Measurements from ENCODE around the gene IRF9. TPM values are rescaled to one million over a fixed set of nuclear protein-coding genes. Genes with fewer than 3 reads are reported as not detected.

The IRF9 gene
- total RNA-seq, 2 donors from 2014 or later = 106 to 190 TPM

- Mint-ChIP-seq H3K9me3 (no peaks in the 10 kb centered on the region), H3K4me1 (peaks cover 3% of the 10 kb centered on the region), H3K27ac (no peak overlapping the region), H3K36me3 (ENCODE audit: low read depth) (peaks cover 25% of the 10 kb centered on the region), H3K4me3 (no peak overlapping the region), H3K27me3 (no peaks in the 10 kb centered on the region)
- ATAC-seq (replicated peaks) = no peak
These were observed 34.1 kb upstream of the IRF9 start for GRCh38 chr14:24126939-24127338.

GRCh38 chr14:24127673-24128072, 33.4 kb upstream of the IRF9 start:
- no peaks in the 10 kb centered on the region for H3K9me3 Mint-ChIP-seq
- H3K36me3 Mint-ChIP-seq (ENCODE audit: low read depth) = peaks cover 17% of the 10 kb centered on the region
- no peak for ATAC-seq (replicated peaks)
- H3K27ac Mint-ChIP-seq = no peak overlapping the region
- H3K27me3 Mint-ChIP-seq = no peaks in the 10 kb centered on the region
- H3K4me3 Mint-ChIP-seq = no peak overlapping the region
- peaks cover 7% of the 10 kb centered on the region for H3K4me1 Mint-ChIP-seq

- H3K27ac Mint-ChIP-seq = no peak overlapping the region
- no peaks in the 10 kb centered on the region for H3K9me3 Mint-ChIP-seq
- H3K4me3 Mint-ChIP-seq = no peak overlapping the region
- H3K4me1 Mint-ChIP-seq = peaks cover 13% of the 10 kb centered on the region
- H3K27me3 Mint-ChIP-seq = no peaks in the 10 kb centered on the region
- ATAC-seq (replicated peaks) = no peak
- H3K36me3 Mint-ChIP-seq (ENCODE audit: low read depth) = no peaks in the 10 kb centered on the region
These were observed 31.6 kb upstream of the IRF9 start for GRCh38 chr14:24129410-24129998.

GRCh38 chr14:24130380-24130716, 30.7 kb upstream of the IRF9 start, which contains the start of gene FITM1:
TSS of gene FITM1 (plus strand) at chr14:24130659. CDS start at chr14:24131564, 905 bp downstream.
- peak within 1 kb of the TSS; percentile 50 for H3K27ac Mint-ChIP-seq
- H3K4me3 Mint-ChIP-seq = no peak within 1 kb of the TSS
- no peak for ATAC-seq (replicated peaks)
- no peaks in the 10 kb centered on the region for H3K36me3 Mint-ChIP-seq (ENCODE audit: low read depth)
- no peaks in the 10 kb centered on the region for H3K9me3 Mint-ChIP-seq
- no peaks in the 10 kb centered on the region for H3K27me3 Mint-ChIP-seq
- peaks cover 17% of the 10 kb centered on the region for H3K4me1 Mint-ChIP-seq

- H3K4me3 Mint-ChIP-seq = no peak overlapping the region
- no peak for ATAC-seq (replicated peaks)
- peak overlapping the region; percentile 50 for H3K27ac Mint-ChIP-seq
- H3K36me3 Mint-ChIP-seq (ENCODE audit: low read depth) = no peaks in the 10 kb centered on the region
- H3K27me3 Mint-ChIP-seq = no peaks in the 10 kb centered on the region
- H3K9me3 Mint-ChIP-seq = no peaks in the 10 kb centered on the region
- H3K4me1 Mint-ChIP-seq = peaks cover 20% of the 10 kb centered on the region
These were observed 30.1 kb upstream of the IRF9 start for GRCh38 chr14:24130717-24131548.

- Mint-ChIP-seq H3K27me3 (no peaks in the 10 kb centered on the region), H3K27ac (peak overlapping the region; percentile 83), H3K36me3 (ENCODE audit: low read depth) (peaks cover 2% of the 10 kb centered on the region), H3K4me3 (peak overlapping the region; percentile 60), H3K9me3 (no peaks in the 10 kb centered on the region), H3K4me1 (peaks cover 20% of the 10 kb centered on the region)
- ATAC-seq (replicated peaks) = no peak
These were observed 29.5 kb upstream of the IRF9 start for GRCh38 chr14:24131549-24131966.

GRCh38 chr14:24132061-24132685, 28.9 kb upstream of the IRF9 start:
- no peak for ATAC-seq (replicated peaks)
- Mint-ChIP-seq H3K4me3 (peak overlapping the region; percentile 60), H3K27me3 (no peaks in the 10 kb centered on the region), H3K36me3 (ENCODE audit: low read depth) (peaks cover 8% of the 10 kb centered on the region), H3K4me1 (peaks cover 26% of the 10 kb centered on the region), H3K27ac (peak overlapping the region; percentile 83), H3K9me3 (no peaks in the 10 kb centered on the region)

- Mint-ChIP-seq H3K27me3 (no peaks in the 10 kb centered on the region), H3K4me3 (peak overlapping the region; percentile 60), H3K36me3 (ENCODE audit: low read depth) (peaks cover 16% of the 10 kb centered on the region), H3K4me1 (peaks cover 28% of the 10 kb centered on the region), H3K27ac (peak overlapping the region; percentile 83), H3K9me3 (no peaks in the 10 kb centered on the region)
- ATAC-seq (replicated peaks) = no peak
These were observed 28.1 kb upstream of the IRF9 start for GRCh38 chr14:24132976-24133375.

GRCh38 chr14:24133735-24134134, 27.3 kb upstream of the IRF9 start:
- H3K36me3 Mint-ChIP-seq (ENCODE audit: low read depth) = peaks cover 24% of the 10 kb centered on the region
- ATAC-seq (replicated peaks) = no peak
- peaks cover 33% of the 10 kb centered on the region for H3K4me1 Mint-ChIP-seq
- no peak overlapping the region for H3K4me3 Mint-ChIP-seq
- no peaks in the 10 kb centered on the region for H3K9me3 Mint-ChIP-seq
- H3K27me3 Mint-ChIP-seq = no peaks in the 10 kb centered on the region
- H3K27ac Mint-ChIP-seq = no peak overlapping the region

- Mint-ChIP-seq H3K4me3 (peak overlapping the region; percentile 86), H3K4me1 (peaks cover 44% of the 10 kb centered on the region), H3K27me3 (no peaks in the 10 kb centered on the region), H3K27ac (peak overlapping the region; percentile 75), H3K36me3 (ENCODE audit: low read depth) (peaks cover 41% of the 10 kb centered on the region), H3K9me3 (no peaks in the 10 kb centered on the region)
- peak; percentile 5 for ATAC-seq (replicated peaks)
These were observed 25.6 kb upstream of the IRF9 start for GRCh38 chr14:24135584-24135833.

GRCh38 chr14:24135834-24136683, 25.0 kb upstream of the IRF9 start, which contains the start of gene PSME1:
TSS of gene PSME1 (plus strand) at chr14:24136194. CDS start at chr14:24136263, 69 bp downstream.
- peak; percentile 94 for ATAC-seq (replicated peaks)
- H3K27me3 Mint-ChIP-seq = no peaks in the 10 kb centered on the region
- H3K27ac Mint-ChIP-seq = peak within 1 kb of the TSS; percentile 91
- H3K9me3 Mint-ChIP-seq = no peaks in the 10 kb centered on the region
- peaks cover 44% of the 10 kb centered on the region for H3K4me1 Mint-ChIP-seq
- H3K36me3 Mint-ChIP-seq (ENCODE audit: low read depth) = peaks cover 47% of the 10 kb centered on the region
- peak within 1 kb of the TSS; percentile 86 for H3K4me3 Mint-ChIP-seq

- Mint-ChIP-seq H3K9me3 (no peaks in the 10 kb centered on the region), H3K4me1 (peaks cover 43% of the 10 kb centered on the region), H3K27ac (peak overlapping the region; percentile 91), H3K36me3 (ENCODE audit: low read depth) (peaks cover 55% of the 10 kb centered on the region), H3K27me3 (no peaks in the 10 kb centered on the region), H3K4me3 (peak overlapping the region; percentile 86)
- ATAC-seq (replicated peaks) = no peak
These were observed 24.2 kb upstream of the IRF9 start for GRCh38 chr14:24136684-24137528.

- Mint-ChIP-seq H3K4me3 (peak overlapping the region; percentile 86), H3K36me3 (ENCODE audit: low read depth) (peaks cover 64% of the 10 kb centered on the region), H3K27me3 (no peaks in the 10 kb centered on the region), H3K27ac (peak overlapping the region; percentile 91), H3K4me1 (peaks cover 42% of the 10 kb centered on the region), H3K9me3 (no peaks in the 10 kb centered on the region)
- no peak for ATAC-seq (replicated peaks)
These were observed 23.3 kb upstream of the IRF9 start for GRCh38 chr14:24137529-24138395.

Measured in activated T-helper 17 cell treated with anti-CD3 and anti-CD28 coated beads, Interleukin-2, amount 50 U/mL, for 72 hours (primary cell).